ENCODE measurements around the gene HSPA1A.

The HSPA1A gene

GRCh38 chr6:31815025-31815838 is at the start of gene HSPA1A, which contains the start of gene HSPA1L:
Gene HSPA1A (plus strand): TSS chr6:31815543. CDS start chr6:31815757, 214 bp downstream.
Gene HSPA1L (minus strand): TSS chr6:31815283. CDS start chr6:31811972, 3,311 bp downstream.
- TF ChIP-seq CTCF (IDR thresholded peaks at IDR 0.05; ENCODE audit: control extremely low read depth, extremely low read depth, low read depth, missing control alignments): no peak
- peak; percentile 86 for DNase-seq (ENCODE audit: extremely low spot score)
- ChIA-PET POLR2A (interaction anchor here (0.6 to 2.0 kb wide), 22 partner anchors 9 to 320 kb away, joined by 3 to 39 read pairs (median 4); partner anchors contain the start of genes C6orf47, HSPA1B, LSM2 and VARS1), CTCF (interaction anchor here (0.8 to 1.7 kb wide), 6 partner anchors 8 to 134 kb away, joined by 3 to 9 read pairs (median 4); partner anchors contain the start of genes LSM2 and LY6G5C)

- TF ChIP-seq CTCF (IDR thresholded peaks at IDR 0.05; ENCODE audit: control extremely low read depth, extremely low read depth, low read depth, missing control alignments): no peak
- ChIA-PET CTCF (no interaction called here), POLR2A (no interaction called here)
- DNase-seq (ENCODE audit: extremely low spot score): no peak
Measured at GRCh38 chr6:31765559-31765909, 49.8 kb upstream of the HSPA1A start.

GRCh38 chr6:31765910-31766794 is 49.2 kb upstream of the HSPA1A start:
- no peak for DNase-seq (ENCODE audit: extremely low spot score)
- CTCF ChIA-PET: no interaction called here
- POLR2A ChIA-PET: no interaction called here
- no peak for TF ChIP-seq CTCF (IDR thresholded peaks at IDR 0.05; ENCODE audit: control extremely low read depth, extremely low read depth, low read depth, missing control alignments)

GRCh38 chr6:31767096-31767645 is 48.2 kb upstream of the HSPA1A start:
- no peak for TF ChIP-seq CTCF (IDR thresholded peaks at IDR 0.05; ENCODE audit: control extremely low read depth, extremely low read depth, low read depth, missing control alignments)
- DNase-seq (ENCODE audit: extremely low spot score): no peak
- ChIA-PET CTCF (no interaction called here), POLR2A (no interaction called here)

- ChIA-PET CTCF (interaction anchor here (1.1 to 4.0 kb wide), 24 partner anchors 9 to 217 kb away, joined by 3 to 73 read pairs (median 8); partner anchors contain the start of genes CLIC1, DDAH2, LSM2 and LY6G6F), POLR2A (interaction anchor here (0.9 to 1.6 kb wide), 2 partner anchors 27 to 29 kb away, joined by 3 read pairs; partner anchors contain the start of genes MSH5 and VARS1)
- DNase-seq (ENCODE audit: extremely low spot score): no peak
- TF ChIP-seq CTCF (IDR thresholded peaks at IDR 0.05; ENCODE audit: control extremely low read depth, extremely low read depth, low read depth, missing control alignments): no peak
Measured at GRCh38 chr6:31768363-31769257, 46.7 kb upstream of the HSPA1A start.
